Liver (tissue), 9 donors: ENCODE data around the gene LHFPL2. TPM values are rescaled to one million over a fixed set of nuclear protein-coding genes. Genes with fewer than 3 reads are reported as not detected.

ENCODE experiments used
- DNase-seq: peaks from one replicate; pipeline ENCODE4 v3.0.0-alpha.2; 2017; ENCODE audit warnings: low spot score
- H3K27ac ChIP-seq, 2 donors: one replicate each; pipeline ENCODE4 v1.7.0; 2013; ENCODE audit warnings: inconsistent platforms in 2 of 2, low read length in 2 of 2, control low read depth in 1 of 2, low read depth in 1 of 2, mild to moderate bottlenecking in 1 of 2
- H3K27me3 ChIP-seq, 4 donors: one replicate each; pipeline versions ENCODE4 v1.6.1 to v1.7.0; 2013; ENCODE audit warnings: low read length in 3 of 4, inconsistent platforms in 1 of 4, mild to moderate bottlenecking in 1 of 4, moderate library complexity in 1 of 4; ENCODE audit not compliant: control insufficient read depth in 4 of 4, insufficient read depth in 4 of 4
- H3K36me3 ChIP-seq, 4 donors: one replicate each; pipeline versions ENCODE4 v1.6.1 to v1.7.0; 2013; ENCODE audit warnings: low read length in 3 of 4, mild to moderate bottlenecking in 3 of 4, low read depth in 1 of 4, moderate library complexity in 1 of 4; ENCODE audit not compliant: control insufficient read depth in 4 of 4, insufficient read depth in 3 of 4
- H3K4me1 ChIP-seq, 4 donors: one replicate each; pipeline versions ENCODE4 v1.6.1 to v1.7.0; 2013; ENCODE audit warnings: low read length in 3 of 4, mild to moderate bottlenecking in 3 of 4, moderate library complexity in 1 of 4; ENCODE audit not compliant: control insufficient read depth in 4 of 4, insufficient read depth in 4 of 4
- H3K4me3 ChIP-seq, 3 donors: one replicate each; pipeline versions ENCODE4 v1.6.1 to v1.7.0; 2013; ENCODE audit warnings: low read length in 3 of 3, control low read depth in 1 of 3, low read depth in 1 of 3, mild to moderate bottlenecking in 1 of 3
- H3K9ac ChIP-seq, 2 donors: one replicate each; pipeline ENCODE4 v1.7.0; 2013; ENCODE audit warnings: low read length in 2 of 2, mild to moderate bottlenecking in 2 of 2, moderate library complexity in 2 of 2, control low read depth in 1 of 2, low read depth in 1 of 2
- H3K9me3 ChIP-seq, 4 donors: one replicate each; pipeline versions ENCODE4 v1.6.1 to v1.7.0; 2013; ENCODE audit warnings: low read length in 3 of 4; ENCODE audit not compliant: control insufficient read depth in 4 of 4
- FOXA1 ChIP-seq: IDR thresholded peaks from 2 replicates; pipeline ENCODE4 v1.6.1; 2016; ENCODE audit warnings: antibody characterized with exemption
- FOXA2 ChIP-seq: IDR thresholded peaks from 2 replicates; pipeline ENCODE4 v1.6.1; 2016; ENCODE audit warnings: antibody characterized with exemption
- HNF4A ChIP-seq, 2 donors: conservative IDR thresholded peaks; 2 replicates each; pipeline ENCODE4 v1.6.1; 2016; ENCODE audit warnings: antibody characterized with exemption in 2 of 2, mild to moderate bottlenecking in 2 of 2
- HNF4G ChIP-seq: IDR thresholded peaks from 2 replicates; pipeline ENCODE4 v1.6.1; 2016; ENCODE audit warnings: antibody characterized with exemption
- JUND ChIP-seq, 2 donors: IDR thresholded peaks; 2 replicates each; pipeline ENCODE4 v1.6.1; 2016; ENCODE audit warnings: antibody characterized with exemption in 2 of 2
- RAD21 ChIP-seq, 2 donors: IDR thresholded peaks; 2 replicates each; pipeline ENCODE4 v1.6.1; 2016; ENCODE audit warnings: antibody characterized with exemption in 2 of 2, mild to moderate bottlenecking in 2 of 2
- RXRA ChIP-seq, 2 donors: IDR thresholded peaks; 2 replicates each; pipeline ENCODE4 v1.6.1; 2017 to 2018; ENCODE audit warnings: antibody characterized with exemption in 2 of 2, mild to moderate bottlenecking in 1 of 2
- SP1 ChIP-seq: IDR thresholded peaks from 2 replicates; pipeline ENCODE4 v1.6.1; 2018; ENCODE audit warnings: antibody characterized with exemption, mild to moderate bottlenecking
- TAF1 ChIP-seq: conservative IDR thresholded peaks from 2 replicates; pipeline ENCODE4 v1.6.1; 2016; ENCODE audit warnings: antibody characterized with exemption, mild to moderate bottlenecking
- YY1 ChIP-seq: IDR thresholded peaks from 2 replicates; pipeline ENCODE4 v1.6.1; 2016; ENCODE audit warnings: antibody characterized with exemption, mild to moderate bottlenecking
- WGBS: extraction: QIAGEN DNeasy Blood & Tissue Kit; methylation state at CpG from one replicate; pipeline ENCODE4 v1.1.7; 2013; 5-methylcytosine and 5-hydroxymethylcytosine counted together
- polyA plus RNA-seq, 2 donors: library from polyadenylated mRNA; stranded (reverse) in 1 of 2; unstranded in 1 of 2; fragments of 200-250 nt in 1 of 2; fragments of >200 nt in 1 of 2; fragmentation: Nextera tagmentation in 1 of 2; extraction: Ambion mirVana in 1 of 2; gene quantifications; one replicate each; pipeline versions ENCODE4 v1.2.1 to v1.2.3, GENCODE V29; 2013 to 2015
- total RNA-seq, 2 donors: library from RNA; depleted of rRNA; stranded (reverse); fragments of >200 nt; gene quantifications; one replicate each; pipeline ENCODE4 v1.2.3, GENCODE V29; 2014
- TF ChIP-seq, protein P1 (sequence below): IDR thresholded peaks from 2 replicates; pipeline ENCODE4 v1.6.1; 2016; ENCODE audit warnings: antibody characterized with exemption, mild to moderate bottlenecking
- TF ChIP-seq, protein P2 (sequence below): fragments of 150-350 bp; IDR thresholded peaks from 2 replicates; pipeline ENCODE4 v1.5.1; 2017; ENCODE audit warnings: improper control_type of control experiment, low read depth, low read length; ENCODE audit not compliant: missing input control
- TF ChIP-seq, protein P3 (sequence below): IDR thresholded peaks from 2 replicates; pipeline ENCODE4 v1.6.1; 2016; ENCODE audit warnings: antibody characterized with exemption
- TF ChIP-seq, protein P4 (sequence below): IDR thresholded peaks from 2 replicates; pipeline ENCODE4 v1.6.1; 2016; ENCODE audit warnings: antibody characterized with exemption
- donor health status: healthy.
- donor health status: healthy.
- donor health status: healthy.
- donor health status: healthy.
- donor health status: healthy.

The LHFPL2 gene
- total and polyA plus RNA-seq, 4 donors, result 1.6 to 9.4 (median 5.6) TPM

DNA sequence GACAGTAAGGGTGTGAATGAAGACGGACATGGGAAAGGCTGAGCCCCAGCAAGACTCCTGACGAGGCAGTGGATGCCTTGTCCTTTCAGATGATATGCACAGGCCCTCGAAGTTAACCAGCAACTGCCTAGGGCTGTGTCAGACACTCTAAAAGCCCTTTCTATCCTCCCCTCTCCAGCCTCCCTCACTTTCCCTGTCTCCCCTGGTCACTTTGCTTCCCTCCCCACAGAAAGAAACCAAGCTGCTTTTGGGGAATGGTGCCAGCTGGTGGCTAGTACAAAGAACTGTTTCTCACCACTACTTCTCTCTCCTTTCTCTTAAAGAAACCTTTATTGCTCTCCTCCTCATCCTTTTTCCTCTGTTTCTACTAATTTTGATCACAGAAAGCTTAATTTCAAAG lies 21.4 kb downstream of the LHFPL2 start:
- Histone ChIP-seq H3K9ac (no peak overlapping the region), H3K36me3 (no peaks in the 10 kb centered on the region), H3K9me3 (no peaks in the 10 kb centered on the region), H3K27me3 (no peaks in the 10 kb centered on the region), H3K4me1 (peaks cover 0 to 4% (median 0%) of the 10 kb centered on the region in 4 donors), H3K27ac (no peak overlapping the region), H3K4me3 (no peak overlapping the region)
- TF ChIP-seq, protein P1, sequence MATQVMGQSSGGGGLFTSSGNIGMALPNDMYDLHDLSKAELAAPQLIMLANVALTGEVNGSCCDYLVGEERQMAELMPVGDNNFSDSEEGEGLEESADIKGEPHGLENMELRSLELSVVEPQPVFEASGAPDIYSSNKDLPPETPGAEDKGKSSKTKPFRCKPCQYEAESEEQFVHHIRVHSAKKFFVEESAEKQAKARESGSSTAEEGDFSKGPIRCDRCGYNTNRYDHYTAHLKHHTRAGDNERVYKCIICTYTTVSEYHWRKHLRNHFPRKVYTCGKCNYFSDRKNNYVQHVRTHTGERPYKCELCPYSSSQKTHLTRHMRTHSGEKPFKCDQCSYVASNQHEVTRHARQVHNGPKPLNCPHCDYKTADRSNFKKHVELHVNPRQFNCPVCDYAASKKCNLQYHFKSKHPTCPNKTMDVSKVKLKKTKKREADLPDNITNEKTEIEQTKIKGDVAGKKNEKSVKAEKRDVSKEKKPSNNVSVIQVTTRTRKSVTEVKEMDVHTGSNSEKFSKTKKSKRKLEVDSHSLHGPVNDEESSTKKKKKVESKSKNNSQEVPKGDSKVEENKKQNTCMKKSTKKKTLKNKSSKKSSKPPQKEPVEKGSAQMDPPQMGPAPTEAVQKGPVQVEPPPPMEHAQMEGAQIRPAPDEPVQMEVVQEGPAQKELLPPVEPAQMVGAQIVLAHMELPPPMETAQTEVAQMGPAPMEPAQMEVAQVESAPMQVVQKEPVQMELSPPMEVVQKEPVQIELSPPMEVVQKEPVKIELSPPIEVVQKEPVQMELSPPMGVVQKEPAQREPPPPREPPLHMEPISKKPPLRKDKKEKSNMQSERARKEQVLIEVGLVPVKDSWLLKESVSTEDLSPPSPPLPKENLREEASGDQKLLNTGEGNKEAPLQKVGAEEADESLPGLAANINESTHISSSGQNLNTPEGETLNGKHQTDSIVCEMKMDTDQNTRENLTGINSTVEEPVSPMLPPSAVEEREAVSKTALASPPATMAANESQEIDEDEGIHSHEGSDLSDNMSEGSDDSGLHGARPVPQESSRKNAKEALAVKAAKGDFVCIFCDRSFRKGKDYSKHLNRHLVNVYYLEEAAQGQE, result no peak
- peak in 1 of 2 donors; percentile 43 for TF ChIP-seq RAD21 (IDR thresholded peaks at IDR 0.05)
- 90% methylated on average over 3 of the region's 3 CpGs for WGBS
- no peak for DNase-seq

DNA sequence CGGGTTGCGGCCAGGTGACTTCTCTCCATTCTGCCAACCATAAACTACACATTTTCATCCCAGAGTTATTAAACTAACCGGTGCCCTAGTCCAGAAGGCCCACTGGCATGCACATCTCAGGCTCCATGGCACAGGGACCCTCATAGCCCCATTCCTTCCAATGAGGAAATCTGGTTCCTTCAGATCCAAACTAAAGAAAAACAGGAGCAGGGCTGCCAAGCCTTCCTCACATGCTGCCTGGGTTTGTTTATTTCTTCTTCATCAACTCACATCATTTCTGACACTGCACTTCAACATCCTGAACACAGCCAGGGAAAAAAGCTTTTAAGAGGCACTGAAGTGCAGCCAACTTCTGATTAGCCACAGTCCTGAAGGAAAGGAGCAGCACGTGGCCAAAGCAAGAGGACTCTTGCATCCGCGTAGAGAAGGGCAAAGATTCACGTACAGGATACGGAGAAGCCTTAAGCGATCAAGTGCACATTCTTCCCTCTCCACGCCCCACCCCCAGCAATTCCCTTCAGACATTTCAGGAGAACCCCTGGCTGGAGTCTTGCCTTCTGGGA lies 22.5 kb downstream of the LHFPL2 start:
- Histone ChIP-seq H3K4me1 (peaks cover 0 to 4% (median 0%) of the 10 kb centered on the region in 4 donors), H3K27me3 (no peaks in the 10 kb centered on the region), H3K9me3 (no peaks in the 10 kb centered on the region), H3K9ac (no peak overlapping the region), H3K36me3 (no peaks in the 10 kb centered on the region), H3K4me3 (no peak overlapping the region), H3K27ac (no peak overlapping the region)
- 88% methylated on average over 10 of the region's 10 CpGs for WGBS
- TF ChIP-seq TAF1, result no peak
- TF ChIP-seq FOXA2, result no peak
- TF ChIP-seq SP1, result no peak
- peak in 1 of 2 donors; percentile 6 for TF ChIP-seq RAD21 (IDR thresholded peaks at IDR 0.05)
- TF ChIP-seq FOXA1, result no peak
- TF ChIP-seq YY1, result no peak
- no peak for TF ChIP-seq HNF4A (conservative IDR thresholded peaks at IDR 0.05)
- TF ChIP-seq, protein P2, sequence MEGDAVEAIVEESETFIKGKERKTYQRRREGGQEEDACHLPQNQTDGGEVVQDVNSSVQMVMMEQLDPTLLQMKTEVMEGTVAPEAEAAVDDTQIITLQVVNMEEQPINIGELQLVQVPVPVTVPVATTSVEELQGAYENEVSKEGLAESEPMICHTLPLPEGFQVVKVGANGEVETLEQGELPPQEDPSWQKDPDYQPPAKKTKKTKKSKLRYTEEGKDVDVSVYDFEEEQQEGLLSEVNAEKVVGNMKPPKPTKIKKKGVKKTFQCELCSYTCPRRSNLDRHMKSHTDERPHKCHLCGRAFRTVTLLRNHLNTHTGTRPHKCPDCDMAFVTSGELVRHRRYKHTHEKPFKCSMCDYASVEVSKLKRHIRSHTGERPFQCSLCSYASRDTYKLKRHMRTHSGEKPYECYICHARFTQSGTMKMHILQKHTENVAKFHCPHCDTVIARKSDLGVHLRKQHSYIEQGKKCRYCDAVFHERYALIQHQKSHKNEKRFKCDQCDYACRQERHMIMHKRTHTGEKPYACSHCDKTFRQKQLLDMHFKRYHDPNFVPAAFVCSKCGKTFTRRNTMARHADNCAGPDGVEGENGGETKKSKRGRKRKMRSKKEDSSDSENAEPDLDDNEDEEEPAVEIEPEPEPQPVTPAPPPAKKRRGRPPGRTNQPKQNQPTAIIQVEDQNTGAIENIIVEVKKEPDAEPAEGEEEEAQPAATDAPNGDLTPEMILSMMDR, result no peak
- no peak for TF ChIP-seq HNF4G
- DNase-seq, result no peak

DNA sequence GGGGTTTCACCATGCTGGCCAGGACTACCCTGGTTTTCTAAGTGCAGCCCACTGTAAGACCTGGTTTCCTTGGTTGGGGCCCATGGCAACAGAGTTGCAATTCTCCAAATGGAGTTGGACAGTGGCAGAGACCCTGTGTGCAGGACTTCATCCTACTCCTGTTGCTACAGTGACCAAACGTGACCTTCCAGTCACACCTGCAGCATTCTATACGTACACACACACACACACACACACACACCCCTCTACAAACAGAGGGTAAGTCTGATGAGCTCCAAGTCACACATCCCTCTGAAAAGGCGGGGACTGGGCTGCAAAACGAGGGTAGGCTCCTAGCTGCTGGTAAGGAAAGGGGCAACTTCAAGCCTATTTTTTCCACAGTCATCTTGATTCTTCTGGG lies 23.6 kb downstream of the LHFPL2 start:
- H3K4me3 ChIP-seq, result no peak overlapping the region
- WGBS, result 88% methylated on average over 4 of the region's 4 CpGs
- no peak overlapping the region for H3K9ac ChIP-seq
- H3K27ac ChIP-seq, result no peak overlapping the region
- peaks cover 0 to 4% (median 0%) of the 10 kb centered on the region in 4 donors for H3K4me1 ChIP-seq
- no peaks in the 10 kb centered on the region for H3K27me3 ChIP-seq
- peaks cover 0 to 4% (median 1%) of the 10 kb centered on the region in 4 donors for H3K9me3 ChIP-seq
- DNase-seq, result no peak
- TF ChIP-seq, protein P3, sequence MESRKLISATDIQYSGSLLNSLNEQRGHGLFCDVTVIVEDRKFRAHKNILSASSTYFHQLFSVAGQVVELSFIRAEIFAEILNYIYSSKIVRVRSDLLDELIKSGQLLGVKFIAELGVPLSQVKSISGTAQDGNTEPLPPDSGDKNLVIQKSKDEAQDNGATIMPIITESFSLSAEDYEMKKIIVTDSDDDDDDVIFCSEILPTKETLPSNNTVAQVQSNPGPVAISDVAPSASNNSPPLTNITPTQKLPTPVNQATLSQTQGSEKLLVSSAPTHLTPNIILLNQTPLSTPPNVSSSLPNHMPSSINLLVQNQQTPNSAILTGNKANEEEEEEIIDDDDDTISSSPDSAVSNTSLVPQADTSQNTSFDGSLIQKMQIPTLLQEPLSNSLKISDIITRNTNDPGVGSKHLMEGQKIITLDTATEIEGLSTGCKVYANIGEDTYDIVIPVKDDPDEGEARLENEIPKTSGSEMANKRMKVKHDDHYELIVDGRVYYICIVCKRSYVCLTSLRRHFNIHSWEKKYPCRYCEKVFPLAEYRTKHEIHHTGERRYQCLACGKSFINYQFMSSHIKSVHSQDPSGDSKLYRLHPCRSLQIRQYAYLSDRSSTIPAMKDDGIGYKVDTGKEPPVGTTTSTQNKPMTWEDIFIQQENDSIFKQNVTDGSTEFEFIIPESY, result no peak
- TF ChIP-seq RXRA (IDR thresholded peaks at IDR 0.05), result no peak
- TF ChIP-seq, protein P4, sequence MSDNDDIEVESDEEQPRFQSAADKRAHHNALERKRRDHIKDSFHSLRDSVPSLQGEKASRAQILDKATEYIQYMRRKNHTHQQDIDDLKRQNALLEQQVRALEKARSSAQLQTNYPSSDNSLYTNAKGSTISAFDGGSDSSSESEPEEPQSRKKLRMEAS, result no peak
- no peak for TF ChIP-seq HNF4G
- no peak for TF ChIP-seq FOXA1
- TF ChIP-seq RAD21 (IDR thresholded peaks at IDR 0.05), result no peak
- TF ChIP-seq JUND (IDR thresholded peaks at IDR 0.05), result no peak
- no peak for TF ChIP-seq FOXA2
- no peak for TF ChIP-seq SP1
- H3K36me3 ChIP-seq, result no peaks in the 10 kb centered on the region
